Erythroblast (primary cell): ENCODE results near the gene CPT1A.

Experiments
- GATA1 ChIP-seq: IDR thresholded peaks from 2 replicates; pipeline ENCODE4 v1.6.1; 2011; ENCODE audit warnings: low read depth, mild to moderate bottlenecking, control low read depth, low read length, moderate library complexity
- POLR2A ChIP-seq: IDR thresholded peaks from 2 replicates; pipeline ENCODE4 v1.6.1; 2011; ENCODE audit warnings: mild to moderate bottlenecking, low read length

DNA sequence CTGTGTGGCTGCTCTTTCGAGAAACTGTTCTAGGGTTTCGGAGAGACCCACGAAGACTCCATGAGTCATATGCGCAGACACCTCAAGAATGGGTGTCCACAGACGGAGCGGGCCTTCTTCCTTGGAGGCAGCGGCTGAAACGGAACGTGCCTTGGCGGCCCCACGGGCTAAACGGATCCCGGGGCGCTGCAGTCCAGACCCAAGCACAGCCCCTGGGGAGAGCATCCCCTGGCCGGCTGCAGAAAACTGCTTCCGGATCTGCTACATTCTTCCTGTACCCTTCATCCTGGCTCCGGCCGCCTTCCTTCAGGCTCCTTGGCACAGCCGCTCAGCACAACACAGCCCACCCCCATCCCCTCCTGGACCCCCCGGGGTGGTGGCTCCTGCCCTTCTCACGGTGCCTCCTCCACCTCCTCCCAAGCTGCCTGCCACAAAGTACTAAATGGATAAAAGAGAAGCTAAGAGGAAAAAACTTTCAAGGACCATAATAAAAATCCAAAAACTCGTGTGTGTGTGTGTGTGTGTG, 25.4 kb downstream of the CPT1A start:
- TF ChIP-seq POLR2A (no peak), GATA1 (no peak)
